Natural killer cell (primary cell): Measurements from ENCODE around the gene CUEDC1. TPM values are rescaled to one million over a fixed set of nuclear protein-coding genes. Genes with fewer than 3 reads are reported as not detected.

ENCODE experiments used
- ATAC-seq, 3 donors: fragments of 150-1000 bp in 2 of 3; fragments of 200-7000 bp in 1 of 3; cut with Tn5 transposase; 1 replicate in 1 of 3; 2 replicates in 2 of 3; pipeline ENCODE4 v1.10.0; 2021; ENCODE audit warnings: mild to moderate bottlenecking in 2 of 3, moderate library complexity in 2 of 3
- DNase-seq, 2 donors: peaks; one replicate each; pipeline versions ENCODE4 v3.0.0 to v3.0.0-alpha.2; 2013 to 2021; ENCODE audit warnings: mixed read lengths in 1 of 2
- H3K27ac ChIP-seq: one replicate; pipeline ENCODE4 v1.5.1; 2013; ENCODE audit warnings: mild to moderate bottlenecking, low read length
- H3K27me3 ChIP-seq: one replicate; pipeline ENCODE4 v1.6.1; 2013; ENCODE audit warnings: low read length; ENCODE audit not compliant: control insufficient read depth, insufficient read depth
- H3K36me3 ChIP-seq: one replicate; pipeline ENCODE4 v1.6.1; 2013; ENCODE audit warnings: low read length; ENCODE audit not compliant: control insufficient read depth, insufficient read depth
- H3K4me1 ChIP-seq: one replicate; pipeline ENCODE4 v1.6.1; 2013; ENCODE audit warnings: low read length; ENCODE audit not compliant: control insufficient read depth, insufficient read depth
- H3K4me3 ChIP-seq: one replicate; pipeline ENCODE4 v1.5.1; 2013; ENCODE audit warnings: low read length
- H3K9me3 ChIP-seq: one replicate; pipeline ENCODE4 v1.6.1; 2013; ENCODE audit warnings: low read length; ENCODE audit not compliant: control insufficient read depth, insufficient read depth
- H3K27ac Mint-ChIP-seq, 2 donors: one replicate each; pipeline ENCODE4 v1.8.0; 2022; ENCODE audit warnings: mild to moderate bottlenecking in 2 of 2, mixed read lengths in 2 of 2, moderate library complexity in 1 of 2
- H3K27me3 Mint-ChIP-seq, 2 donors: one replicate each; pipeline ENCODE4 v1.8.0; 2022; ENCODE audit warnings: low read depth in 2 of 2, mixed read lengths in 2 of 2
- H3K36me3 Mint-ChIP-seq: one replicate; pipeline ENCODE4 v1.8.0; 2022; ENCODE audit warnings: mixed read lengths
- H3K4me1 Mint-ChIP-seq, 2 donors: one replicate each; pipeline ENCODE4 v1.8.0; 2022; ENCODE audit warnings: mixed read lengths in 2 of 2
- H3K4me3 Mint-ChIP-seq: one replicate; pipeline ENCODE4 v1.8.0; 2022; ENCODE audit warnings: mild to moderate bottlenecking, moderate library complexity, mixed read lengths
- H3K9me3 Mint-ChIP-seq, 2 donors: one replicate each; pipeline ENCODE4 v1.8.0; 2022; ENCODE audit warnings: mixed read lengths in 2 of 2
- WGBS: methylation state at CpG from one replicate; pipeline ENCODE4 v1.1.7; 2013; ENCODE audit warnings: missing lambda C conversion rate; ENCODE audit not compliant: insufficient coverage; 5-methylcytosine and 5-hydroxymethylcytosine counted together
- intact Hi-C: fragments of 100-400 bp; cut with micrococcal nuclease; formaldehyde crosslinking; loops from one replicate; pipeline ENCODE4 v1.14.2; 2022
- total RNA-seq, 4 donors: library from RNA; stranded (reverse); fragments of 120-200 nt in 1 of 4; gene quantifications; one replicate each; pipeline versions ENCODE4 v1.2.3 to v1.2.4, GENCODE V29; 2013 to 2022
- TF ChIP-seq, protein P1 (sequence below): fragments of 200-600 bp; IDR thresholded peaks from one replicate; pipeline ENCODE4 v1.8.0; 2022; ENCODE audit warnings: antibody characterized with exemption

CUEDC1 gene
- total RNA-seq, 3 donors from 2014 or later (not counting 1 experiment from before 2014, with no cell fraction given) = 1.5 to 3.7 (median 2.6) TPM

DNA sequence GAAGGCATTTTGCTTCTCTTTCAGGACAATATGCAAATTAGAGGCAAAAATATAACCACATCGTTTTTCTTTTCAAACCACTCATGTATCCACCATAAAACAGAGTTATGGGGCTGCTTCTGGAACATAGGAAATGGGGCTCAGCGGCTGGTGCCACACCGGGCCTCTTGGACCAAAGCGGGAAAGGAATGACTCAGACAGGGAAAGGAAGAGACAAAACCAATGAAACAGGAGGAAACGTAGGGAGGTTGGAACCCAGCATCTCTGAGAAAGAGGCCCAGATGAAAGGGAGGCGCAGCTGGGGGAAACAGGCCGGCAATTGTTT lies 28.5 kb downstream of the CUEDC1 start:
- Histone ChIP-seq H3K4me3 (no peak overlapping the region), H3K27me3 (peaks cover 2% of the 10 kb centered on the region), H3K4me1 (peaks cover 7% of the 10 kb centered on the region), H3K36me3 (no peaks in the 10 kb centered on the region), H3K27ac (no peak overlapping the region), H3K9me3 (peaks cover 2% of the 10 kb centered on the region)
- H3K36me3 Mint-ChIP-seq = no peaks in the 10 kb centered on the region
- H3K27me3 Mint-ChIP-seq = peaks cover 19 to 30% of the 10 kb centered on the region in 2 donors
- H3K9me3 Mint-ChIP-seq = no peaks in the 10 kb centered on the region
- ATAC-seq (no peak), DNase-seq (no peak)
- TF ChIP-seq, protein P1, sequence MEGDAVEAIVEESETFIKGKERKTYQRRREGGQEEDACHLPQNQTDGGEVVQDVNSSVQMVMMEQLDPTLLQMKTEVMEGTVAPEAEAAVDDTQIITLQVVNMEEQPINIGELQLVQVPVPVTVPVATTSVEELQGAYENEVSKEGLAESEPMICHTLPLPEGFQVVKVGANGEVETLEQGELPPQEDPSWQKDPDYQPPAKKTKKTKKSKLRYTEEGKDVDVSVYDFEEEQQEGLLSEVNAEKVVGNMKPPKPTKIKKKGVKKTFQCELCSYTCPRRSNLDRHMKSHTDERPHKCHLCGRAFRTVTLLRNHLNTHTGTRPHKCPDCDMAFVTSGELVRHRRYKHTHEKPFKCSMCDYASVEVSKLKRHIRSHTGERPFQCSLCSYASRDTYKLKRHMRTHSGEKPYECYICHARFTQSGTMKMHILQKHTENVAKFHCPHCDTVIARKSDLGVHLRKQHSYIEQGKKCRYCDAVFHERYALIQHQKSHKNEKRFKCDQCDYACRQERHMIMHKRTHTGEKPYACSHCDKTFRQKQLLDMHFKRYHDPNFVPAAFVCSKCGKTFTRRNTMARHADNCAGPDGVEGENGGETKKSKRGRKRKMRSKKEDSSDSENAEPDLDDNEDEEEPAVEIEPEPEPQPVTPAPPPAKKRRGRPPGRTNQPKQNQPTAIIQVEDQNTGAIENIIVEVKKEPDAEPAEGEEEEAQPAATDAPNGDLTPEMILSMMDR = no peak
- peaks cover 7 to 9% of the 10 kb centered on the region in 2 donors for H3K4me1 Mint-ChIP-seq
- intact Hi-C loops = no loop called here
- H3K27ac Mint-ChIP-seq = no peak overlapping the region
- WGBS = 67% methylated on average over 7 of the region's 7 CpGs
- H3K4me3 Mint-ChIP-seq = no peak overlapping the region

DNA sequence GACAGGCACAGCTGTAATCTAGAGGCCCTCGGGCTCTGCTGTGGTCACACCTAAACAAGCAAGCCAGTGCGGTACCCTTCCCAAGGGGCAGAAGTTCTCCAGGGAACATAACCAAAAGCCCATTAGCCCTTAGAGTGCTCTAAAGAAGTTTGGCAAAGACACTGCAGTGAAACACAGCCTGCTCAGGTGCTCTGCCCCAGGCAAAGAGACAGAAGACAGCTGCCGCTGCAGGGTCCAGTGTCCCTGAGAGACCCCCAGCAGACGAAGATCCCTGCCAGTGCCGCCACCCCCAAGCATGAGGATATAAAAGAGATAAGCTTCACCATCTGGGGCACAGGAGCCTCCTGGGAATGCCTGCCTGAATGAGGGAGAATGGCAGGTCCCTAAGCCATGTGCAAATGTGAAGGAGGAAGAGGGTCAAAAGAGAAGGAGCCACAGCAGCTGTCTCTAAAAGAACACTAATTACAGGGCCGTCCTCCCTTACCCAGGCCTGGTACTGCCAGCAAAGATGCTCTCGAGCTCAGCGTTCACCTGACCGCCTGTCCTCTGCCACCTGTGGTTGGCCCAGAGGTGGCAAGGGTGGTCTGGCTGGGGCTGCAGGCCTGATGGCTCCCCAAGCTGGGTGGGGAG lies 29.7 kb downstream of the CUEDC1 start:
- intact Hi-C loops = no loop called here
- no peaks in the 10 kb centered on the region for H3K36me3 Mint-ChIP-seq

DNA sequence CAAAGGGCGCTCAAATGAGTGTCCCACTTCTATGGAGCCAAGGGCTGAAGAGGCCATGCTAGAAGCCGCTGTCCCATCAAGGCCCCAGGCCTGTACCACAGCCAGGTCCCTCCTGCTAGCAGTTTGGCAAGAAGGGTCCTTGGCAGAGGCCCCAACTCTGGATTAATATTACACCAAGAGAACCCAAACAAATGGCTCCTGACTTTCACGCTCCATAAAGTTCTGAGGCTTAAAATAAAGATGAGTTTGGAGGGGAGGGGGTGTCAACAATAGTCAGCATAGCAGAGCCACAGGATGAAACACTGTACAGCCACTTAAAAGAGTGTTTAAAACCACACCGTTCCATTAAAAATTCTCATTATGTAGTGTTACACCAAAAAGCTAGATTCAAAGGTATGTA lies 30.5 kb downstream of the CUEDC1 start:
- Mint-ChIP-seq H3K4me1 (peaks cover 7 to 9% of the 10 kb centered on the region in 2 donors), H3K27me3 (peaks cover 15 to 27% of the 10 kb centered on the region in 2 donors), H3K9me3 (no peaks in the 10 kb centered on the region), H3K36me3 (no peaks in the 10 kb centered on the region), H3K27ac (no peak overlapping the region), H3K4me3 (no peak overlapping the region)
- H3K4me3 ChIP-seq = no peak overlapping the region
- intact Hi-C loops = no loop called here
- no peaks in the 10 kb centered on the region for H3K36me3 ChIP-seq
- TF ChIP-seq, protein P1 = no peak
- H3K27me3 ChIP-seq = peaks cover 2% of the 10 kb centered on the region
- DNase-seq = no peak
- no peak for ATAC-seq
- 84% methylated on average over 2 of the region's 4 CpGs for WGBS
- peaks cover 7% of the 10 kb centered on the region for H3K4me1 ChIP-seq
- peaks cover 2% of the 10 kb centered on the region for H3K9me3 ChIP-seq
- H3K27ac ChIP-seq = no peak overlapping the region

More for the DNA sequence above, 29.7 kb downstream of the CUEDC1 start:
- no peak overlapping the region for H3K4me3 Mint-ChIP-seq
- Histone ChIP-seq H3K27ac (no peak overlapping the region), H3K4me3 (no peak overlapping the region), H3K27me3 (peaks cover 2% of the 10 kb centered on the region), H3K9me3 (peaks cover 2% of the 10 kb centered on the region), H3K4me1 (peaks cover 7% of the 10 kb centered on the region), H3K36me3 (no peaks in the 10 kb centered on the region)
- peaks cover 7 to 9% of the 10 kb centered on the region in 2 donors for H3K4me1 Mint-ChIP-seq
- TF ChIP-seq, protein P1 = no peak
- ATAC-seq = no peak
- H3K27ac Mint-ChIP-seq = no peak overlapping the region
- peaks cover 19 to 30% of the 10 kb centered on the region in 2 donors for H3K27me3 Mint-ChIP-seq
- WGBS = 78% methylated on average over 9 of the region's 9 CpGs
- DNase-seq = no peak
- H3K9me3 Mint-ChIP-seq = no peaks in the 10 kb centered on the region
